ENCODE data around the gene SAMD4A.

The SAMD4A gene

GRCh38 chr14:54695196-54695595 is 128.3 kb downstream of the SAMD4A start:
- H2AFZ ChIP-seq (ENCODE audit: low read depth, low read length, severe bottlenecking): no peak overlapping the region
- no peak overlapping the region for H3K4me2 ChIP-seq (ENCODE audit: low read depth, low read length, poor library complexity, severe bottlenecking)
- H3K9ac ChIP-seq (ENCODE audit: low read length): no peak overlapping the region
- no peaks in the 10 kb centered on the region for H3K9me2 ChIP-seq (replicated peaks; ENCODE audit: insufficient read depth, low read length)
- H4K20me1 ChIP-seq (ENCODE audit: low read depth, low read length): no peaks in the 10 kb centered on the region
- H3K27me3 ChIP-seq (ENCODE audit: low read length): no peaks in the 10 kb centered on the region
- no peaks in the 10 kb centered on the region for H3F3A ChIP-seq (ENCODE audit: insufficient read depth)
- H3K79me2 ChIP-seq (ENCODE audit: insufficient read depth, low read length): no peaks in the 10 kb centered on the region
- no peaks in the 10 kb centered on the region for H3K36me3 ChIP-seq (ENCODE audit: low read length)
- no peak overlapping the region for H3K27ac ChIP-seq (ENCODE audit: low read depth, low read length)
- no peak for TF ChIP-seq EZH2phosphoT487 (conservative IDR thresholded peaks at IDR 0.05; ENCODE audit: low read length)
- TF ChIP-seq, protein P1, sequence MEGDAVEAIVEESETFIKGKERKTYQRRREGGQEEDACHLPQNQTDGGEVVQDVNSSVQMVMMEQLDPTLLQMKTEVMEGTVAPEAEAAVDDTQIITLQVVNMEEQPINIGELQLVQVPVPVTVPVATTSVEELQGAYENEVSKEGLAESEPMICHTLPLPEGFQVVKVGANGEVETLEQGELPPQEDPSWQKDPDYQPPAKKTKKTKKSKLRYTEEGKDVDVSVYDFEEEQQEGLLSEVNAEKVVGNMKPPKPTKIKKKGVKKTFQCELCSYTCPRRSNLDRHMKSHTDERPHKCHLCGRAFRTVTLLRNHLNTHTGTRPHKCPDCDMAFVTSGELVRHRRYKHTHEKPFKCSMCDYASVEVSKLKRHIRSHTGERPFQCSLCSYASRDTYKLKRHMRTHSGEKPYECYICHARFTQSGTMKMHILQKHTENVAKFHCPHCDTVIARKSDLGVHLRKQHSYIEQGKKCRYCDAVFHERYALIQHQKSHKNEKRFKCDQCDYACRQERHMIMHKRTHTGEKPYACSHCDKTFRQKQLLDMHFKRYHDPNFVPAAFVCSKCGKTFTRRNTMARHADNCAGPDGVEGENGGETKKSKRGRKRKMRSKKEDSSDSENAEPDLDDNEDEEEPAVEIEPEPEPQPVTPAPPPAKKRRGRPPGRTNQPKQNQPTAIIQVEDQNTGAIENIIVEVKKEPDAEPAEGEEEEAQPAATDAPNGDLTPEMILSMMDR (IDR thresholded peaks at IDR 0.05; ENCODE audit: insufficient read depth, low read length, poor library complexity, severe bottlenecking): no peak
- H3K9me3 ChIP-seq (ENCODE audit: insufficient read depth, low read length): no peaks in the 10 kb centered on the region
- H3K4me3 ChIP-seq (ENCODE audit: insufficient read depth, low read length, poor library complexity, severe bottlenecking): no peak overlapping the region

GRCh38 chr14:54697001-54697400 is 130.1 kb downstream of the SAMD4A start:
- H3K79me2 ChIP-seq (ENCODE audit: insufficient read depth, low read length): no peaks in the 10 kb centered on the region

GRCh38 chr14:54697803-54698202 is 130.9 kb downstream of the SAMD4A start:
- H2AFZ ChIP-seq (ENCODE audit: low read depth, low read length, severe bottlenecking): no peak overlapping the region
- H3K9me3 ChIP-seq (ENCODE audit: insufficient read depth, low read length): no peaks in the 10 kb centered on the region
- H3K27me3 ChIP-seq (ENCODE audit: low read length): no peaks in the 10 kb centered on the region
- H3K4me2 ChIP-seq (ENCODE audit: low read depth, low read length, poor library complexity, severe bottlenecking): no peak overlapping the region
- H3K79me2 ChIP-seq (ENCODE audit: insufficient read depth, low read length): no peaks in the 10 kb centered on the region
- no peak overlapping the region for H3K4me3 ChIP-seq (ENCODE audit: insufficient read depth, low read length, poor library complexity, severe bottlenecking)
- no peaks in the 10 kb centered on the region for H3K36me3 ChIP-seq (ENCODE audit: low read length)
- no peaks in the 10 kb centered on the region for H4K20me1 ChIP-seq (ENCODE audit: low read depth, low read length)
- no peak overlapping the region for H3K27ac ChIP-seq (ENCODE audit: low read depth, low read length)
- no peaks in the 10 kb centered on the region for H3K9me2 ChIP-seq (replicated peaks; ENCODE audit: insufficient read depth, low read length)
- TF ChIP-seq, protein P1 (IDR thresholded peaks at IDR 0.05; ENCODE audit: insufficient read depth, low read length, poor library complexity, severe bottlenecking): no peak
- TF ChIP-seq EZH2phosphoT487 (conservative IDR thresholded peaks at IDR 0.05; ENCODE audit: low read length): no peak
- H3K9ac ChIP-seq (ENCODE audit: low read length): no peak overlapping the region
- no peaks in the 10 kb centered on the region for H3F3A ChIP-seq (ENCODE audit: insufficient read depth)

More at GRCh38 chr14:54697001-54697400, 130.1 kb downstream of the SAMD4A start:
- Histone ChIP-seq H2AFZ (ENCODE audit: low read depth, low read length, severe bottlenecking) (no peak overlapping the region), H3K4me2 (ENCODE audit: low read depth, low read length, poor library complexity, severe bottlenecking) (no peak overlapping the region), H3K9me2 (replicated peaks; ENCODE audit: insufficient read depth, low read length) (no peaks in the 10 kb centered on the region), H3K36me3 (ENCODE audit: low read length) (no peaks in the 10 kb centered on the region), H3K9me3 (ENCODE audit: insufficient read depth, low read length) (no peaks in the 10 kb centered on the region), H3K4me3 (ENCODE audit: insufficient read depth, low read length, poor library complexity, severe bottlenecking) (no peak overlapping the region), H4K20me1 (ENCODE audit: low read depth, low read length) (no peaks in the 10 kb centered on the region), H3K9ac (ENCODE audit: low read length) (no peak overlapping the region), H3F3A (ENCODE audit: insufficient read depth) (no peaks in the 10 kb centered on the region), H3K27ac (ENCODE audit: low read depth, low read length) (no peak overlapping the region), H3K27me3 (ENCODE audit: low read length) (no peaks in the 10 kb centered on the region)
- TF ChIP-seq, protein P1 (IDR thresholded peaks at IDR 0.05; ENCODE audit: insufficient read depth, low read length, poor library complexity, severe bottlenecking): no peak
- TF ChIP-seq EZH2phosphoT487 (conservative IDR thresholded peaks at IDR 0.05; ENCODE audit: low read length): no peak

Data from SU-DHL-6 (cell line).